H9 (cell line): Measurements from ENCODE around the gene CDKAL1. TPM values are rescaled to one million over a fixed set of nuclear protein-coding genes. Genes with fewer than 3 reads are reported as not detected.

ENCODE experiments used
- DNase-seq: peaks from one replicate; pipeline ENCODE4 v3.0.0-alpha.2; 2017
- H2AFZ ChIP-seq: one replicate; pipeline ENCODE4 v1.6.1; 2013; ENCODE audit warnings: mild to moderate bottlenecking, low read length, control low read depth, moderate library complexity
- H2AK5ac ChIP-seq: 2 replicates; pipeline ENCODE4 v1.6.1; 2013; ENCODE audit warnings: low read length, control low read depth, mixed read lengths; ENCODE audit not compliant: insufficient read length
- H2BK120ac ChIP-seq: one replicate; pipeline ENCODE4 v1.6.1; 2013; ENCODE audit warnings: low read depth, mild to moderate bottlenecking, low read length, control low read depth, inconsistent platforms; ENCODE audit not compliant: poor library complexity, severe bottlenecking
- H2BK12ac ChIP-seq: 2 replicates; pipeline ENCODE4 v1.6.1; 2013; ENCODE audit warnings: low read length, control low read depth, mixed read lengths, low read depth; ENCODE audit not compliant: insufficient read length
- H2BK15ac ChIP-seq: 2 replicates; pipeline ENCODE4 v1.6.1; 2013; ENCODE audit warnings: low read depth, low read length, control low read depth
- H2BK20ac ChIP-seq: one replicate; pipeline ENCODE4 v1.6.1; 2013; ENCODE audit warnings: low read depth, mild to moderate bottlenecking, low read length, control low read depth, inconsistent platforms; ENCODE audit not compliant: poor library complexity, severe bottlenecking
- H2BK5ac ChIP-seq: 2 replicates; pipeline ENCODE4 v1.6.1; 2013; ENCODE audit warnings: low read length, control low read depth, mixed read lengths; ENCODE audit not compliant: insufficient read length
- H3K14ac ChIP-seq: 2 replicates; pipeline ENCODE4 v1.6.1; 2013; ENCODE audit warnings: low read length, control low read depth; ENCODE audit not compliant: insufficient read depth
- H3K18ac ChIP-seq: 2 replicates; pipeline ENCODE4 v1.6.1; 2013; ENCODE audit warnings: low read depth, mild to moderate bottlenecking, mixed read lengths, low read length, control low read depth; ENCODE audit not compliant: insufficient read length
- H3K23ac ChIP-seq: 2 replicates; pipeline ENCODE4 v1.6.1; 2013; ENCODE audit warnings: low read length, control low read depth, mixed read lengths, low read depth; ENCODE audit not compliant: insufficient read length
- H3K23me2 ChIP-seq: 2 replicates; pipeline ENCODE4 v1.6.1; 2013; ENCODE audit warnings: low read depth, mild to moderate bottlenecking, mixed read lengths, low read length, control low read depth; ENCODE audit not compliant: insufficient read length, poor library complexity, severe bottlenecking
- H3K27ac ChIP-seq: 2 replicates; pipeline ENCODE4 v1.5.1; 2013; ENCODE audit warnings: low read length, control low read depth, mixed read lengths, low read depth; ENCODE audit not compliant: insufficient read length
- H3K27me3 ChIP-seq: 2 replicates; pipeline ENCODE4 v1.6.1; 2013; ENCODE audit warnings: low read length, control low read depth, inconsistent platforms; ENCODE audit not compliant: insufficient read depth
- H3K4ac ChIP-seq: 2 replicates; pipeline ENCODE4 v1.6.1; 2013; ENCODE audit warnings: low read depth, mild to moderate bottlenecking, control low read depth, inconsistent platforms, low read length, moderate library complexity
- H3K4me1 ChIP-seq: 2 replicates; pipeline ENCODE4 v1.6.1; 2013; ENCODE audit warnings: low read length, control low read depth, inconsistent platforms; ENCODE audit not compliant: insufficient read depth
- H3K4me2 ChIP-seq: 2 replicates; pipeline ENCODE4 v1.6.1; 2013; ENCODE audit warnings: low read length, control low read depth, mixed read lengths; ENCODE audit not compliant: insufficient read length, insufficient read depth
- H3K56ac ChIP-seq: 2 replicates; pipeline ENCODE4 v1.6.1; 2013; ENCODE audit warnings: low read depth, mild to moderate bottlenecking, mixed read lengths, low read length, control low read depth; ENCODE audit not compliant: insufficient read length
- H3K79me1 ChIP-seq: 2 replicates; pipeline ENCODE4 v1.6.1; 2013; ENCODE audit warnings: low read depth, mild to moderate bottlenecking, moderate library complexity, low read length, control low read depth, inconsistent platforms; ENCODE audit not compliant: insufficient read depth, poor library complexity, severe bottlenecking
- H3K79me2 ChIP-seq: 2 replicates; pipeline ENCODE4 v1.6.1; 2013; ENCODE audit warnings: low read length, control low read depth, inconsistent platforms; ENCODE audit not compliant: insufficient read depth
- H3K9ac ChIP-seq: 2 replicates; pipeline ENCODE4 v1.6.1; 2013; ENCODE audit warnings: low read length, control low read depth, mixed read lengths; ENCODE audit not compliant: insufficient read length; ENCODE audit errors: extremely low read depth
- H3K9me3 ChIP-seq: one replicate; pipeline ENCODE4 v1.6.1; 2013; ENCODE audit warnings: low read depth, low read length, inconsistent platforms; ENCODE audit not compliant: control insufficient read depth
- H3T11ph ChIP-seq: one replicate; pipeline ENCODE4 v1.6.1; 2013; ENCODE audit warnings: mild to moderate bottlenecking, low read length, control low read depth, inconsistent platforms
- H4K20me1 ChIP-seq: one replicate; pipeline ENCODE4 v1.6.1; 2013; ENCODE audit not compliant: control insufficient read depth, insufficient read length, insufficient read depth
- H4K5ac ChIP-seq: 2 replicates; pipeline ENCODE4 v1.6.1; 2013; ENCODE audit warnings: low read depth, mild to moderate bottlenecking, mixed read lengths, low read length, control low read depth; ENCODE audit not compliant: insufficient read length
- H4K8ac ChIP-seq: replicated peaks from 2 replicates; pipeline ENCODE4 v1.6.1; 2013; ENCODE audit warnings: low read length, control low read depth, mixed read lengths, low read depth; ENCODE audit not compliant: insufficient read length
- H4K91ac ChIP-seq: 2 replicates; pipeline ENCODE4 v1.6.1; 2013; ENCODE audit warnings: low read depth, mild to moderate bottlenecking, moderate library complexity, mixed read lengths, low read length, control low read depth; ENCODE audit not compliant: insufficient read length
- H3K27ac Mint-ChIP-seq, 3 experiments: 2 replicates in 2 of 3; 3 replicates in 1 of 3; pipeline ENCODE4 v1.8.0; 2020 to 2021; ENCODE audit warnings: mixed read lengths in 3 of 3, mild to moderate bottlenecking in 1 of 3, moderate library complexity in 1 of 3
- H3K27me3 Mint-ChIP-seq: 2 replicates; pipeline ENCODE4 v1.8.0; 2021; ENCODE audit warnings: low read depth, mild to moderate bottlenecking, moderate library complexity, mixed read lengths
- H3K36me3 Mint-ChIP-seq, 3 experiments: 2 replicates in 2 of 3; 3 replicates in 1 of 3; pipeline ENCODE4 v1.8.0; 2020 to 2021; ENCODE audit warnings: low read depth in 3 of 3, mixed read lengths in 3 of 3; ENCODE audit not compliant: insufficient read depth in 1 of 3
- H3K4me1 Mint-ChIP-seq, 2 experiments: 2 replicates each; pipeline ENCODE4 v1.8.0; 2020; ENCODE audit warnings: mixed read lengths in 2 of 2
- H3K4me3 Mint-ChIP-seq, 2 experiments: 2 replicates in 1 of 2; 3 replicates in 1 of 2; pipeline ENCODE4 v1.8.0; 2020 to 2021; ENCODE audit warnings: mild to moderate bottlenecking in 2 of 2, mixed read lengths in 2 of 2, moderate library complexity in 1 of 2
- H3K9me3 Mint-ChIP-seq, 2 experiments: 2 replicates in 1 of 2; 3 replicates in 1 of 2; pipeline ENCODE4 v1.8.0; 2020; ENCODE audit warnings: mild to moderate bottlenecking in 2 of 2, mixed read lengths in 2 of 2, moderate library complexity in 1 of 2
- CTCF ChIP-seq: fragments of 200-600 bp; sonication (generic); conservative IDR thresholded peaks from 3 replicates; pipeline ENCODE4 v1.8.0; 2021; ENCODE audit warnings: antibody characterized with exemption, mild to moderate bottlenecking
- WGBS: extraction: QIAGEN DNeasy Blood & Tissue Kit; methylation state at CpG from one replicate; pipeline ENCODE4 v1.1.7; 2013; ENCODE audit warnings: missing lambda C conversion rate, low lambda C conversion rate, mixed read lengths; ENCODE audit not compliant: insufficient read length; ENCODE audit errors: extremely low coverage; 5-methylcytosine and 5-hydroxymethylcytosine counted together
- total RNA-seq: library from RNA; stranded (reverse); gene quantifications from 2 replicates; pipeline ENCODE4 v1.2.1, GENCODE V29; 2021

The CDKAL1 gene
- total RNA-seq, 1 experiment from 2014 or later: 23.0 TPM

- Histone ChIP-seq H3T11ph (no peak overlapping the region), H3K79me2 (no peaks in the 10 kb centered on the region; the same call in 1 of the 2 replicates), H4K5ac (no peak overlapping the region), H3K4me1 (peaks cover 12% of the 10 kb centered on the region), H4K91ac (no peak overlapping the region), H2AFZ (no peak overlapping the region), H4K8ac (no peak overlapping the region), H3K27ac (no peak overlapping the region), H3K18ac (no peak overlapping the region), H3K9ac (no peak overlapping the region), H3K23me2 (no peaks in the 10 kb centered on the region), H3K9me3 (no peaks in the 10 kb centered on the region), H3K14ac (no peak overlapping the region), H2BK20ac (no peak overlapping the region), H4K20me1 (peaks cover 3% of the 10 kb centered on the region), H2BK12ac (no peak overlapping the region), H3K4ac (no peak overlapping the region), H3K27me3 (no peaks in the 10 kb centered on the region), H2BK15ac (no peak overlapping the region), H3K23ac (no peak overlapping the region), H3K79me1 (no peaks in the 10 kb centered on the region), H2BK5ac (no peak overlapping the region), H2BK120ac (no peak overlapping the region), H2AK5ac (no peak overlapping the region), H3K56ac (no peak overlapping the region), H3K4me2 (no peak overlapping the region)
- H3K4me3 Mint-ChIP-seq: no peak overlapping the region
- H3K27ac Mint-ChIP-seq: no peak overlapping the region
- peaks cover 39 to 43% of the 10 kb centered on the region in 2 experiments for H3K4me1 Mint-ChIP-seq
- no peaks in the 10 kb centered on the region for H3K27me3 Mint-ChIP-seq
- peaks cover 0 to 8% (median 3%) of the 10 kb centered on the region in 3 experiments; a peak in 4 of 7 replicates for H3K36me3 Mint-ChIP-seq
- no peaks in the 10 kb centered on the region for H3K9me3 Mint-ChIP-seq
- WGBS: no CpG with 5 or more reads among the region's 2 CpGs
- no peak for DNase-seq
- no peak for TF ChIP-seq CTCF
Measured at GRCh38 chr6:20631549-20631924, 97.3 kb downstream of the CDKAL1 start.
